Neural cell (in vitro differentiated cells): ENCODE data around the gene MCM9. TPM values are rescaled to one million over a fixed set of nuclear protein-coding genes. Genes with fewer than 3 reads are reported as not detected.

Experiments used
- H2AFZ ChIP-seq: fragments of 200-600, 300-800 bp; sonication (generic), shearing (Covaris generic); 2 replicates; pipeline ENCODE4 v1.6.0; 2014; ENCODE audit warnings: low read depth, mild to moderate bottlenecking, antibody characterized with exemption, low read length, moderate library complexity
- H3F3A ChIP-seq: fragments of 200-600 bp; shearing (Covaris generic); 2 replicates; pipeline ENCODE4 v1.6.1; 2016; ENCODE audit warnings: mild to moderate bottlenecking, moderate library complexity, mixed read lengths, antibody characterized with exemption, low read length; ENCODE audit not compliant: insufficient read depth, poor library complexity, severe bottlenecking
- H3K27ac ChIP-seq: fragments of 200-600, 300-800 bp; sonication (generic), shearing (Covaris generic); 2 replicates; pipeline ENCODE4 v1.5.1; 2014; ENCODE audit warnings: mild to moderate bottlenecking, low read length, moderate library complexity
- H3K27me3 ChIP-seq: fragments of 300-800, 200-600 bp; sonication (generic), shearing (Covaris generic); 2 replicates; pipeline ENCODE4 v1.6.0; 2014; ENCODE audit warnings: mild to moderate bottlenecking, low read depth, low read length, moderate library complexity; ENCODE audit not compliant: insufficient read depth
- H3K36me3 ChIP-seq: fragments of 300-800, 200-600 bp; sonication (generic), shearing (Covaris generic); 2 replicates; pipeline ENCODE4 v1.5.1; 2014; ENCODE audit warnings: mild to moderate bottlenecking, antibody characterized with exemption, low read length, moderate library complexity; ENCODE audit not compliant: insufficient read depth
- H3K4me2 ChIP-seq: fragments of 300-800, 200-600 bp; sonication (generic), shearing (Covaris generic); 2 replicates; pipeline ENCODE4 v1.6.0; 2014; ENCODE audit warnings: mild to moderate bottlenecking, low read length
- H3K4me3 ChIP-seq: fragments of 300-800, 200-600 bp; sonication (generic), shearing (Covaris generic); 2 replicates; pipeline ENCODE4 v1.5.1; 2014; ENCODE audit warnings: mild to moderate bottlenecking, low read length, moderate library complexity
- H3K79me2 ChIP-seq: fragments of 200-600 bp; shearing (Covaris generic); replicated peaks from 2 replicates; pipeline ENCODE4 v1.6.0; 2014; ENCODE audit warnings: mild to moderate bottlenecking, low read length, moderate library complexity; ENCODE audit not compliant: insufficient read depth
- H3K9ac ChIP-seq: fragments of 300-800, 200-600 bp; sonication (generic), shearing (Covaris generic); 2 replicates; pipeline ENCODE4 v1.6.1; 2016; ENCODE audit warnings: mild to moderate bottlenecking, low read length, mixed read lengths
- H3K9me2 ChIP-seq: fragments of 200-600 bp; shearing (Covaris generic); 2 replicates; pipeline ENCODE4 v1.6.1; 2016; ENCODE audit warnings: mild to moderate bottlenecking, low read length, mixed read lengths; ENCODE audit not compliant: insufficient read depth
- H3K9me3 ChIP-seq: fragments of 200-600, 300-800 bp; sonication (generic), shearing (Covaris generic); 2 replicates; pipeline ENCODE4 v1.6.1; 2016; ENCODE audit warnings: mild to moderate bottlenecking, mixed run types, low read length, moderate library complexity, mixed read lengths
- H4K20me1 ChIP-seq: fragments of 200-600 bp; shearing (Covaris generic); 2 replicates; pipeline ENCODE4 v1.6.1; 2016; ENCODE audit warnings: mild to moderate bottlenecking, mixed run types; ENCODE audit not compliant: insufficient read depth
- EP300 ChIP-seq: fragments of 450-650 bp; conservative IDR thresholded peaks from 2 replicates; pipeline ENCODE4 v1.6.1; 2014; ENCODE audit warnings: antibody characterized with exemption, mild to moderate bottlenecking, moderate library complexity; ENCODE audit not compliant: poor library complexity, severe bottlenecking
- EZH2 ChIP-seq: fragments of 200-600, 300-800 bp; shearing (Covaris generic), sonication (generic); IDR thresholded peaks from 2 replicates; pipeline ENCODE4 v1.6.1; 2014; ENCODE audit warnings: antibody characterized with exemption, low read length, borderline replicate concordance, mild to moderate bottlenecking; ENCODE audit not compliant: insufficient read depth, poor library complexity, severe bottlenecking
- MXI1 ChIP-seq: fragments of 450-650 bp; conservative IDR thresholded peaks from 2 replicates; pipeline ENCODE4 v1.6.1; 2014; ENCODE audit warnings: antibody characterized with exemption, mild to moderate bottlenecking; ENCODE audit not compliant: poor library complexity, severe bottlenecking
- POLR2AphosphoS5 ChIP-seq: IDR thresholded peaks from 2 replicates; pipeline ENCODE4 v1.6.1; 2012
- RAD21 ChIP-seq: fragments of 450-650 bp; conservative IDR thresholded peaks from 2 replicates; pipeline ENCODE4 v1.6.1; 2014; ENCODE audit warnings: antibody characterized with exemption, mild to moderate bottlenecking, moderate library complexity
- SMC3 ChIP-seq: fragments of 450-650 bp; conservative IDR thresholded peaks from 2 replicates; pipeline ENCODE4 v1.6.1; 2014; ENCODE audit warnings: antibody characterized with exemption, mild to moderate bottlenecking, moderate library complexity; ENCODE audit not compliant: poor library complexity
- TAF1 ChIP-seq: IDR thresholded peaks from 2 replicates; pipeline ENCODE4 v1.6.1; 2012; ENCODE audit warnings: low read depth
- polyA plus RNA-seq: library from polyadenylated mRNA; depleted of rRNA; stranded (reverse); fragments of >200 nt; gene quantifications from 2 replicates; pipeline ENCODE4 v1.2.3, GENCODE V29; 2014
- TF ChIP-seq, protein P1 (sequence below): IDR thresholded peaks from 2 replicates; pipeline ENCODE4 v1.6.1; 2012; ENCODE audit warnings: borderline replicate concordance
- TF ChIP-seq, protein P2 (sequence below): fragments of 450-650 bp; IDR thresholded peaks from 2 replicates; pipeline ENCODE4 v1.5.1; 2014; ENCODE audit warnings: antibody characterized with exemption, mild to moderate bottlenecking, moderate library complexity; ENCODE audit not compliant: poor library complexity, severe bottlenecking

The MCM9 gene
- polyA plus RNA-seq, 1 donor from 2014 or later, result 7.8 TPM

DNA sequence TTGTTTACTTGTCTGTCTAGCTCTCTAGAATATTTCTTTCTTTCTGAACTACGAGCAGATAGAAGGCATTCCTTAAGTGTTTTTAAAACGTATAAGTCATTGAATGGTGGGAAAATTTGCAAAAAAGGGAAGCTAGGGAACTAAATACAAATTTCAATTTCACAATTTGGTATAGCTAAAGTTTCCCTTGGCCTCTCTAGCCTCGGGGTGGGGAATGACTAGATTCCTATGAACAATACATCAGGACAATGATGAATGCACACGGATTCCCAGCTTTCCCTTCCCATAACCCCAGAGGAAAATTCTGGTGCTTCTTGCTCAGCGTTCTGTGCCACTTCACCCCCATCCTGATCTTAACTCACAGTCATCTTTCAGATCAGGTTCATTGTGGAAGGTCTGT lies 154.3 kb downstream of the MCM9 start:
- Histone ChIP-seq H3K27me3 (no peaks in the 10 kb centered on the region), H3K9me2 (no peaks in the 10 kb centered on the region), H4K20me1 (no peaks in the 10 kb centered on the region), H3K79me2 (no peaks in the 10 kb centered on the region), H3F3A (no peaks in the 10 kb centered on the region), H3K36me3 (no peaks in the 10 kb centered on the region), H3K27ac (no peak overlapping the region), H3K4me2 (no peak overlapping the region), H2AFZ (no peak overlapping the region), H3K9ac (no peak overlapping the region), H3K4me3 (no peak overlapping the region), H3K9me3 (no peaks in the 10 kb centered on the region)
- TF ChIP-seq POLR2AphosphoS5, result no peak
- TF ChIP-seq, protein P1, sequence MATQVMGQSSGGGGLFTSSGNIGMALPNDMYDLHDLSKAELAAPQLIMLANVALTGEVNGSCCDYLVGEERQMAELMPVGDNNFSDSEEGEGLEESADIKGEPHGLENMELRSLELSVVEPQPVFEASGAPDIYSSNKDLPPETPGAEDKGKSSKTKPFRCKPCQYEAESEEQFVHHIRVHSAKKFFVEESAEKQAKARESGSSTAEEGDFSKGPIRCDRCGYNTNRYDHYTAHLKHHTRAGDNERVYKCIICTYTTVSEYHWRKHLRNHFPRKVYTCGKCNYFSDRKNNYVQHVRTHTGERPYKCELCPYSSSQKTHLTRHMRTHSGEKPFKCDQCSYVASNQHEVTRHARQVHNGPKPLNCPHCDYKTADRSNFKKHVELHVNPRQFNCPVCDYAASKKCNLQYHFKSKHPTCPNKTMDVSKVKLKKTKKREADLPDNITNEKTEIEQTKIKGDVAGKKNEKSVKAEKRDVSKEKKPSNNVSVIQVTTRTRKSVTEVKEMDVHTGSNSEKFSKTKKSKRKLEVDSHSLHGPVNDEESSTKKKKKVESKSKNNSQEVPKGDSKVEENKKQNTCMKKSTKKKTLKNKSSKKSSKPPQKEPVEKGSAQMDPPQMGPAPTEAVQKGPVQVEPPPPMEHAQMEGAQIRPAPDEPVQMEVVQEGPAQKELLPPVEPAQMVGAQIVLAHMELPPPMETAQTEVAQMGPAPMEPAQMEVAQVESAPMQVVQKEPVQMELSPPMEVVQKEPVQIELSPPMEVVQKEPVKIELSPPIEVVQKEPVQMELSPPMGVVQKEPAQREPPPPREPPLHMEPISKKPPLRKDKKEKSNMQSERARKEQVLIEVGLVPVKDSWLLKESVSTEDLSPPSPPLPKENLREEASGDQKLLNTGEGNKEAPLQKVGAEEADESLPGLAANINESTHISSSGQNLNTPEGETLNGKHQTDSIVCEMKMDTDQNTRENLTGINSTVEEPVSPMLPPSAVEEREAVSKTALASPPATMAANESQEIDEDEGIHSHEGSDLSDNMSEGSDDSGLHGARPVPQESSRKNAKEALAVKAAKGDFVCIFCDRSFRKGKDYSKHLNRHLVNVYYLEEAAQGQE, result no peak
- no peak for TF ChIP-seq EZH2
- no peak for TF ChIP-seq MXI1
- TF ChIP-seq TAF1, result no peak
- no peak for TF ChIP-seq EP300
- no peak for TF ChIP-seq SMC3
- TF ChIP-seq, protein P2, sequence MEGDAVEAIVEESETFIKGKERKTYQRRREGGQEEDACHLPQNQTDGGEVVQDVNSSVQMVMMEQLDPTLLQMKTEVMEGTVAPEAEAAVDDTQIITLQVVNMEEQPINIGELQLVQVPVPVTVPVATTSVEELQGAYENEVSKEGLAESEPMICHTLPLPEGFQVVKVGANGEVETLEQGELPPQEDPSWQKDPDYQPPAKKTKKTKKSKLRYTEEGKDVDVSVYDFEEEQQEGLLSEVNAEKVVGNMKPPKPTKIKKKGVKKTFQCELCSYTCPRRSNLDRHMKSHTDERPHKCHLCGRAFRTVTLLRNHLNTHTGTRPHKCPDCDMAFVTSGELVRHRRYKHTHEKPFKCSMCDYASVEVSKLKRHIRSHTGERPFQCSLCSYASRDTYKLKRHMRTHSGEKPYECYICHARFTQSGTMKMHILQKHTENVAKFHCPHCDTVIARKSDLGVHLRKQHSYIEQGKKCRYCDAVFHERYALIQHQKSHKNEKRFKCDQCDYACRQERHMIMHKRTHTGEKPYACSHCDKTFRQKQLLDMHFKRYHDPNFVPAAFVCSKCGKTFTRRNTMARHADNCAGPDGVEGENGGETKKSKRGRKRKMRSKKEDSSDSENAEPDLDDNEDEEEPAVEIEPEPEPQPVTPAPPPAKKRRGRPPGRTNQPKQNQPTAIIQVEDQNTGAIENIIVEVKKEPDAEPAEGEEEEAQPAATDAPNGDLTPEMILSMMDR, result no peak
- no peak for TF ChIP-seq RAD21

DNA sequence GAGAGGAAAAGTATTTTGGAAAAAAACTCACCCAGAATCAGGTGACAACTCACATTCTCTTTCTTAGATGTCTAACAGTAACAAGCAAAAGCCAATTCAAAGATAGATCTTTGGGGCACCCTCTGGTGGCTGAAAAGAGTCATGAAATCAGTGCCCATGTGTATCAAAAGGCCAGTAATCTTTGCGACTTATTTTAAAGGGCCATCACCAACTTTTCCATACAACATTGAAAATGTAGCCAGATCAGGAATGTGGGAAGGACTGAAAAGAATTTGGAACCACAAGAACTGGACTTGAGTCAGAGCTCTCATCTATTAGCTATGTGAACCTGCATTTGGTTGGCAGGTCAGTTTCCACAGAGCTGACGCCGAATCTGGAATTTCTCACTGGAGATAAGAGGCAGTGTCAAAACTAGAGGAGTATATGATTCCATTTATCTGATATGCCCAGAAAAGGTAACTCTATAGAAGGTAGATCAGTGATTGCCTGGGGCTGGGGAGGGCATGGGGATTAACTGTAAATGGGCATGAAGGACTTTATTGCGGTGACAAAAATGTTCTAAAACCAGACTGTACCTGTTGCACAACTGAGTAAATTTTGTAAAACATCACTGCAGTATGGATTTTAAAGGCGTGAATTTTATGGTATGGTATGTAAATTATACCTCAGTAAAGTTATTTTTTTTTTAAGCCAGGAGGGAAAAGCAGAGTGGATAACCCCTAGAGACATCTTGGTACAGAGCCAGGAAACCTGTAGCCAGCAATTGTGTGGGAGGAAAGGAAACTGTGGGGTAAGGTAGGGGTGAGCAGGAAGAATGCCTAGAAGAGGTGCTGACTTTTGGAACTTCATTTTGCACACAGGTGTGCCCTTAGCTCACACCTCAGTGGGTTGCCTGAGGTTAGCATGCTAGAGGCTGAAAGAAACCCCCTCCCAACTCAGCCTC lies 158.1 kb downstream of the MCM9 start:
- H3K9ac ChIP-seq, result no peak overlapping the region
- H3K36me3 ChIP-seq, result no peaks in the 10 kb centered on the region
- no peak overlapping the region for H3K27ac ChIP-seq
- no peaks in the 10 kb centered on the region for H3K79me2 ChIP-seq
- H2AFZ ChIP-seq, result no peak overlapping the region
- no peaks in the 10 kb centered on the region for H4K20me1 ChIP-seq
- no peaks in the 10 kb centered on the region for H3K9me2 ChIP-seq
- no peaks in the 10 kb centered on the region for H3K27me3 ChIP-seq
- no peak overlapping the region for H3K4me2 ChIP-seq
- H3K9me3 ChIP-seq, result no peaks in the 10 kb centered on the region
- TF ChIP-seq RAD21, result peak; percentile 70
- peak; percentile 82 for TF ChIP-seq SMC3
- no peak for TF ChIP-seq POLR2AphosphoS5
- TF ChIP-seq, protein P2, result peak; percentile 76
- no peak overlapping the region for H3K4me3 ChIP-seq
- H3F3A ChIP-seq, result no peaks in the 10 kb centered on the region
